Suprapubic skin (tissue), 3 donors: ENCODE data around the gene EPB41.

Source experiments
- EP300 ChIP-seq: sonication (generic); formaldehyde crosslinking; IDR thresholded peaks from one replicate; pipeline ENCODE4 v1.6.1; 2017; ENCODE audit warnings: antibody characterized with exemption
- POLR2A ChIP-seq, 2 donors: fragments of 450-650 bp; IDR thresholded peaks; one replicate each; pipeline ENCODE4 v1.6.1; 2017; ENCODE audit warnings: antibody characterized with exemption in 2 of 2, mild to moderate bottlenecking in 2 of 2, moderate library complexity in 2 of 2
- TF ChIP-seq, protein P1 (sequence below), 2 donors: fragments of 200-600 bp in 1 of 2; fragments of 450-650 bp in 1 of 2; sonication (generic) in 1 of 2; IDR thresholded peaks; one replicate each; pipeline ENCODE4 v1.5.1; 2016 to 2019; ENCODE audit warnings: antibody characterized with exemption in 2 of 2, mild to moderate bottlenecking in 1 of 2, moderate library complexity in 1 of 2

GRCh38 chr1:28981210-28981609 lies 66.8 kb downstream of the EPB41 start:
- TF ChIP-seq, protein P1, sequence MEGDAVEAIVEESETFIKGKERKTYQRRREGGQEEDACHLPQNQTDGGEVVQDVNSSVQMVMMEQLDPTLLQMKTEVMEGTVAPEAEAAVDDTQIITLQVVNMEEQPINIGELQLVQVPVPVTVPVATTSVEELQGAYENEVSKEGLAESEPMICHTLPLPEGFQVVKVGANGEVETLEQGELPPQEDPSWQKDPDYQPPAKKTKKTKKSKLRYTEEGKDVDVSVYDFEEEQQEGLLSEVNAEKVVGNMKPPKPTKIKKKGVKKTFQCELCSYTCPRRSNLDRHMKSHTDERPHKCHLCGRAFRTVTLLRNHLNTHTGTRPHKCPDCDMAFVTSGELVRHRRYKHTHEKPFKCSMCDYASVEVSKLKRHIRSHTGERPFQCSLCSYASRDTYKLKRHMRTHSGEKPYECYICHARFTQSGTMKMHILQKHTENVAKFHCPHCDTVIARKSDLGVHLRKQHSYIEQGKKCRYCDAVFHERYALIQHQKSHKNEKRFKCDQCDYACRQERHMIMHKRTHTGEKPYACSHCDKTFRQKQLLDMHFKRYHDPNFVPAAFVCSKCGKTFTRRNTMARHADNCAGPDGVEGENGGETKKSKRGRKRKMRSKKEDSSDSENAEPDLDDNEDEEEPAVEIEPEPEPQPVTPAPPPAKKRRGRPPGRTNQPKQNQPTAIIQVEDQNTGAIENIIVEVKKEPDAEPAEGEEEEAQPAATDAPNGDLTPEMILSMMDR (IDR thresholded peaks at IDR 0.05) = no peak
- TF ChIP-seq POLR2A (IDR thresholded peaks at IDR 0.05) (no peak), EP300 (no peak)
